ENCODE measurements around the gene GLB1L2.

DNA sequence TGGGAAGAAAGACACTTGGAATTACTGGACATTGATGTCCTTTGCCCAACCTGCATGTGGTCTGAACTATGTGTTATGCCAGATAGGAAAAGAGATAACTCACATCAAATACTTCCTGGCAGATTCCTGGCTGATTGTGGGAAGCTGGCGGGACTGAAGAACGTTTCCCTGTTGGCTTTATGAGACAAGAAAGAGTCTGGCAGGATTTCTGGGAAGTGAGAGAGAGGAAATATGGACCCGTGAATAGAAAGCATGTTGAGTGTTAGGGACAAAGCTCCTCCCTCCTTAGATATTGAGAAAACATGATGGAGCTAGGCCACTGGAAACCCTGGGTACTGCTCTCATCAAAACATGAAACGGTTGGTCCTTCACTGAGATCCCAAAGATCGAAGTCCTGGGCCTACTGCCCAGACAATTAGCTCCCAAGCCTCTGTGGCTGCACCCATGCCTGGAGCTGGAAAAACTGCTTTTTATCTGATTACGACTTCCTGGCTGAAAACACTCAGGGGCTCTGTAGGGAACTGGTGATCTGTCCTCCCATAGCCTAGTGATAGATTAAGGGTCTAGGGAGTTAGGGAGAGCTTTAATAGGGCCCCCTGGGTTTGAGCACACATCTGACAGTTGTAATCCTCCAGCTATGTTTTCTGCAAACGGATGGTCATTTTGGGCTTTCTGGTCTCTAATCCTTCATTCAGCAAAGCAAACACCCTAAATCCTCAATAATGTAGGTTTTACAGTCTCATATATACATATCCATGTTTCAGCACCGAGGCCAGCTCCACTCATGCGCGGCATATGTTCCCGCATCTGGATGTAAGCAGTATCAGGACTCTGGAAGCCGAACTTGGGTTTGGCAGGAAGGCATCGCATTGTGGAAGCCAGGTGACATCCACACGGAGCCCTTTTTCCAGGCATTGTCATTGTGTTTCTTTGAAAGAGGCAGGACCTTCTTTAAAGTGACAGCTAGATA lies 86.4 kb downstream of the GLB1L2 start:
- no peak for TF ChIP-seq POLR2A (IDR thresholded peaks at IDR 0.05)
- TF ChIP-seq, protein P1, sequence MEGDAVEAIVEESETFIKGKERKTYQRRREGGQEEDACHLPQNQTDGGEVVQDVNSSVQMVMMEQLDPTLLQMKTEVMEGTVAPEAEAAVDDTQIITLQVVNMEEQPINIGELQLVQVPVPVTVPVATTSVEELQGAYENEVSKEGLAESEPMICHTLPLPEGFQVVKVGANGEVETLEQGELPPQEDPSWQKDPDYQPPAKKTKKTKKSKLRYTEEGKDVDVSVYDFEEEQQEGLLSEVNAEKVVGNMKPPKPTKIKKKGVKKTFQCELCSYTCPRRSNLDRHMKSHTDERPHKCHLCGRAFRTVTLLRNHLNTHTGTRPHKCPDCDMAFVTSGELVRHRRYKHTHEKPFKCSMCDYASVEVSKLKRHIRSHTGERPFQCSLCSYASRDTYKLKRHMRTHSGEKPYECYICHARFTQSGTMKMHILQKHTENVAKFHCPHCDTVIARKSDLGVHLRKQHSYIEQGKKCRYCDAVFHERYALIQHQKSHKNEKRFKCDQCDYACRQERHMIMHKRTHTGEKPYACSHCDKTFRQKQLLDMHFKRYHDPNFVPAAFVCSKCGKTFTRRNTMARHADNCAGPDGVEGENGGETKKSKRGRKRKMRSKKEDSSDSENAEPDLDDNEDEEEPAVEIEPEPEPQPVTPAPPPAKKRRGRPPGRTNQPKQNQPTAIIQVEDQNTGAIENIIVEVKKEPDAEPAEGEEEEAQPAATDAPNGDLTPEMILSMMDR (IDR thresholded peaks at IDR 0.05), result no peak

Measured in testis (tissue), 2 donors.